ENCODE measurements around the gene TAGLN3. TPM values are rescaled to one million over a fixed set of nuclear protein-coding genes. Genes with fewer than 3 reads are reported as not detected.

The TAGLN3 gene
- total RNA-seq, 1 donor from 2014 or later: 151 TPM

DNA sequence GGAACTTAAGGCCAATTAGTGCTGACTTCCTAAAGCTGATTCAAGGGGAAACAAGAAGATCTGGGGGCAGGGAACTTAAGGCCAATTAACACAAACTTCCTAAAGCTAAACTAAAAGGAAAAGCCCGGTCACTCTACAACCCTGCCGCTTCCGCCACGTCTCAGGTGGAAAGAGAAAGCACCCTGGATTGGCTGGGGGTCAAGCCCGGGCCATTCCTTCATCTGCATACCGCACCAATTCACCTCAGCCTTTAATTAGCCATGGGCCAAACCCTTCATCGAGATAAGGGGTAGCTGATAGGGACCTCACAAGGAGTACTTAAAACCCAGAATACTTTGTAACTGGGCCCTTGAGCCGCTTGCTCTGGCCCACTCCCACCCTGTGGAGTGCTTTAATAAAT lies 50.2 kb downstream of the TAGLN3 start:
- no peak for DNase-seq

- no peak for DNase-seq
These were observed 54.5 kb downstream of the TAGLN3 start for GRCh38 chr3:112053229-112053628.

GRCh38 chr3:112056451-112056929 lies 57.8 kb downstream of the TAGLN3 start:
- no peak for DNase-seq

- no peak for DNase-seq
These were observed 60.8 kb downstream of the TAGLN3 start for GRCh38 chr3:112059497-112059896.

GRCh38 chr3:112061152-112061551 lies 62.4 kb downstream of the TAGLN3 start:
- no peak for DNase-seq

Other genes with a start within 250 kb of the TAGLN3 start
- 13.6 TPM for gene PHLDB2, start 139.7 kb upstream of the TAGLN3 start, total RNA-seq
- 89.5 TPM for gene ABHD10, start 19.9 kb upstream of the TAGLN3 start, total RNA-seq
- 0.47 TPM for gene TMPRSS7, start 35.8 kb downstream of the TAGLN3 start, total RNA-seq
- 0.31 TPM for gene C3orf52, start 87.5 kb downstream of the TAGLN3 start, total RNA-seq
- not detected for gene GCSAM, start 134.3 kb downstream of the TAGLN3 start, total RNA-seq

Measured in occipital lobe (tissue), 2 donors.